HG03039 (cell line): ENCODE results near the gene ATP13A1.
"Not testable (repeated sequence)": the region's sequence is repeated elsewhere in the genome, so short reads cannot be mapped to it uniquely, and the experiment has no call there.

ENCODE experiments used
- ATAC-seq: cut with Tn5 transposase; IDR thresholded peaks from one replicate; pipeline ENCODE4 v1.9.1; 2021; ENCODE audit warnings: mild to moderate bottlenecking, moderate library complexity; ENCODE audit not compliant: unreplicated experiment

The ATP13A1 gene

GRCh38 chr19:19665420-19665948, 2.0 kb upstream of the ATP13A1 start:
- not testable (repeated sequence) for ATAC-seq

GRCh38 chr19:19662871-19663255, 613 bp downstream of the ATP13A1 start:
- ATAC-seq = no peak

- ATAC-seq = no peak
These were observed 1.1 kb downstream of the ATP13A1 start for GRCh38 chr19:19662344-19662743.

- ATAC-seq = peak; percentile 30
These were observed 1.7 kb downstream of the ATP13A1 start for GRCh38 chr19:19661675-19662251.

- ATAC-seq = no peak
These were observed 2.3 kb downstream of the ATP13A1 start for GRCh38 chr19:19661141-19661674.

- no peak for ATAC-seq
These were observed 3.7 kb downstream of the ATP13A1 start for GRCh38 chr19:19659646-19660245.

GRCh38 chr19:19657397-19657783, 6.1 kb downstream of the ATP13A1 start:
- ATAC-seq = no peak

- no peak for ATAC-seq
These were observed 6.8 kb downstream of the ATP13A1 start for GRCh38 chr19:19656451-19657396.

- ATAC-seq = no peak
These were observed 7.7 kb downstream of the ATP13A1 start for GRCh38 chr19:19655641-19656343.

- ATAC-seq = no peak
These were observed 8.4 kb downstream of the ATP13A1 start for GRCh38 chr19:19655051-19655594.

GRCh38 chr19:19654441-19654840, 9.0 kb downstream of the ATP13A1 start:
- ATAC-seq = no peak

- no peak for ATAC-seq
These were observed 9.8 kb downstream of the ATP13A1 start for GRCh38 chr19:19653597-19654147.

- ATAC-seq = no peak
These were observed 10.8 kb downstream of the ATP13A1 start for GRCh38 chr19:19652482-19653295.

- no peak for ATAC-seq
These were observed 12.4 kb downstream of the ATP13A1 start for GRCh38 chr19:19651076-19651475.

GRCh38 chr19:19650331-19650730, 13.1 kb downstream of the ATP13A1 start:
- ATAC-seq = no peak

GRCh38 chr19:19649580-19649995, 13.9 kb downstream of the ATP13A1 start:
- ATAC-seq = no peak

- ATAC-seq = no peak
These were observed 14.3 kb downstream of the ATP13A1 start for GRCh38 chr19:19649155-19649554.

GRCh38 chr19:19647037-19647835, 16.2 kb downstream of the ATP13A1 start:
- ATAC-seq = no peak
